Measurements from ENCODE around the gene ZNF738.

The ZNF738 gene

DNA sequence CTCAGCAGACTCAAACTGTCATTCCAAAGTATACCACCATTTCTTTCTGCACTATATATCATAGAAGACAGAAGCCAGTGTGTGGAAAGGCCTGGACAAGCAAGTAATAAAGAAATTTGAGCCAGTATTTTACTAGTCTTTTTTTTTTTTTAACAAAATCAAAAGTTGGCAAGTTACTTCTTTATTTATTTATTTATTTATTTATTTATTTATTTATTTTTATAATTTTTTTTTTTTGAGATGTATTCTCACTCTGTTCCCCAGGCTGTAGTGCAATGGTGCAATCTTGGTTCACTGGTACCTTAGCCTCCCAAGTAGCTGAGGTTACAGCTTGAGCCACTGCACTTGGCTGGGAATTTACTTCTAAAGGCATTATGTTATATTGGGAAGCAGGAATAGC is 63.4 kb downstream of the ZNF738 start:
- DNase-seq (ENCODE audit: low read depth, low spot score): no peak

DNA sequence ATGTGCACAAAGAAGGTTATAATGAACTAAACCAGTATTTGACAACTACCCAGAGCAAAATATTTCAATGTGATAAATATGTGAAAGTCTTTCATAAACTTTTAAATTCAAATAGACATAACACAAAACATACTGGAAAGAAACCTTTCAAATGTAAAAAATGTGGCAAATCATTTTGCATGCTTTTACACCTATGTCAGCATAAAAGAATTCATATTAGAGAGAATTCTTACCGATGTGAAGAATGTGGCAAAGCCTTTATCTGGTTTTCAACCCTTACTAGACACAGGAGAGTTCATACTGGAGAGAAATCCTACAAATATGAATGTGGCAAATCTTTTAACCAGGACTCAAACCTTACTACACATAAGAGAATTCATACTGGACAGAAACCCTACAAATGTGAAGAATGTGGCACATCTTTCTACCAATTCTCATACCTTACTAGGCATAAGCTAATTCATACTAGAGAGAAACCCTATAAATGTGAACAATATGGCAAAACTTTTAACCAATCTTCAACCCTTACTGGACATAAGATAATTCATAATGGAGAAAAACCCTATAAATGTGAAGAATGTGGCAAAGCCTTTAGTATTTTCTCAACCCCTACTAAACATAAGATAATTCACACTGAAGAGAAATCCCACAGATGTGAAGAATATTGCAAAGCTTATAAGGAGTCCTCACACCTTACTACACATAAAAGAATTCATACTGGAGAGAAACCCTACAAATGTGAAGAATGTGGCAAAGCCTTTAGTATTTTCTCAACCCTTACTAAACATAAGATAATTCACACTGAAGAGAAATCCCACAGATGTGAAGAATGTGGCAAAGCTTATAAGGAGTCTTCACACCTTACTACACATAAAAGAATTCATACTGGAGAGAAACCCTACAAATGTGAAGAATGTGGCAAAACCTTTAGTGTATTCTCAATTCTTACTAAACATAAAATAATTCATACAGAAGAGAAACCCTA is 64.5 kb downstream of the ZNF738 start:
- DNase-seq (ENCODE audit: low read depth, low spot score): no peak

Data from activated CD4-positive, CD25-positive, alpha-beta regulatory T cell treated with anti-CD3 and anti-CD28 coated beads, Interleukin-2, amount 50 U/mL, for 16 hours (primary cell).